HG03139 (cell line): ENCODE data around the gene ITIH4.

Experiments
- ATAC-seq: cut with Tn5 transposase; IDR thresholded peaks from one replicate; pipeline ENCODE4 v1.9.1; 2021; ENCODE audit not compliant: unreplicated experiment

ITIH4 gene

GRCh38 chr3:52834871-52835501, 4.5 kb upstream of the ITIH4 start, which contains the start of gene MUSTN1:
MUSTN1 (minus strand) TSS chr3:52835019; CDS start chr3:52834948, 71 bp downstream.
- ATAC-seq, result no peak

DNA sequence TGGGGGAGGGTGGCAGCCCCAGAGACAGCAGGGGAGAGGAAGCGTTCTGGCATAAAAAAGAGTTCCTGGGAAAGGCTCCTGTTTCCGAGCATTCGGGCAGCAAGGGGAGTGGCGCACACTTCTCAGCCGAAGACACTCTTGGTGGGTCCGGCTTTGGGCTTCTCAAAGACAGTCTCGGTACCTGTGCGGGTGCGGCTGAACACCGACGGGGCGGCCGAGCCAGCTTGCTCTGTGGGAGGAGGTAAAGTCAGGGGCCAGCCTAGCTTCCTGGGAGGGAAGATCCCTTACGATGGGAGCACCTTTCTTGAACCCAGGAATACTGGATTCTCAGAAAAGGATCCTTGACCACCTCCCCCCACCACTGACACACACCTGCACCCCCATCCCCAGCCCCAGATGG, 2.7 kb upstream of the ITIH4 start:
- no peak for ATAC-seq

DNA sequence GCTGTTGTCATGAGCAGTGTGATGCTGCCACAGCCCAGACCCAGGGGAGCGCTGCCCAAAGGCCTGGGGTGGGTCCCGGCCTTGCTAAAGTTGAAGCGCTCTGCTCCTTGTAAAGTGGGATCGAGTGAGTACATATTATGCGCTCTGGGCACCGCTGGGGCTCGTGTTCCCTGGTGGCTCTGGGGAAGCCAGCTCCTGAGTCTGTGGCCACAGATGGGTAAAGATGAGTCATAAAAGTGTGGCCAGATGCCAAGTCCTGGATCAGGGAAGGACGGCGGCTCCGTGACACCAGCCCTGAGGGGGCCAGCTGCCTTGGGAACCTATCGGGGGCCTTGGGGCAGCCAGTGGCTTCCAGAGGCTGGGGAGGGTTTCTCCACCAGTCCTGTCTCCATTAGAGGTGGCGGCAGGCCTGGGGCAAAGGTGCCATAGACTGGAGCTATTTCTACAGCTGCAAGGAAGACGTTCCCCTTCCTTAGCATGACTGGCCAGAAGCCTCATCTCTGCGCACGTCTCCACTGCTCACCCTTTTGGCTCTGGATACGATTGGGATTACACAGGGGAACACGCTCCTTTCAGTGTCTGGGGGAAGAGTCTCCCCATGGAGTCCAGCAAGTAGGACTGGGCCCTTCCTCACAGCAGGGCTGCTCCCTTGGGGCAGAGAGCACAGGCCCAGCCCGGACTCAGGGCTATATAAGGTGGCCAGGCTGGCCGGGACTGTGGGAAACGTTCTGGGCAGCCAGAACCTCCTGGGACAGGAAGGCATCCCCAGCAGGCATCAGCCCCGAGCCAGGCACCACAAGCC, 1.2 kb upstream of the ITIH4 start:
- no peak for ATAC-seq

DNA sequence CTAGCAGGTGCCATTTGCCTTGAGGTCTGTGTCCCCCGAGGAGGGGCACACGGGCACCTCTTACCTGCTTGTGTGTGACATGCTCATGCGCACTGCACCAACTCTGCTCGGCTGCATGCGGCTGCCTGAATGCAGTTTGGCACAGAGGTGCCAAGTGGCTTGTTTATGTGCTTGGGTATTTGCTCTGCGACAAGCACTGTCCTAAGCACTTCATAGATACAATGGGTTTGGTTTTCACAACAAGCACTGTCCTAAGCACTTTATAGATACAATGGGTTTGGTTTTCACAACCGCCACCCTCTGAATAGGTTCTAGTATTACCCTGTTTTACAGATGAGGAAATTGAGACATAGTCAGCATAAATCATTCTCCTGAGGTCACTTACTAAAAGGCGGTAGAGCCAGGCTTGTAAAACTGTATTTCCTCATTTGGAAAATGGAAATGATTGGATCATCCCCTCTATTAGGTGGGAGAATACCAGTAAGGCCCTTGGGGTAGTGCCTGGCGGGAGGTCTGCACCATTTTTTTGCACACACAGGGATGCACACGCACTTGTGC, 487 bp downstream of the ITIH4 start:
- ATAC-seq, result no peak

DNA sequence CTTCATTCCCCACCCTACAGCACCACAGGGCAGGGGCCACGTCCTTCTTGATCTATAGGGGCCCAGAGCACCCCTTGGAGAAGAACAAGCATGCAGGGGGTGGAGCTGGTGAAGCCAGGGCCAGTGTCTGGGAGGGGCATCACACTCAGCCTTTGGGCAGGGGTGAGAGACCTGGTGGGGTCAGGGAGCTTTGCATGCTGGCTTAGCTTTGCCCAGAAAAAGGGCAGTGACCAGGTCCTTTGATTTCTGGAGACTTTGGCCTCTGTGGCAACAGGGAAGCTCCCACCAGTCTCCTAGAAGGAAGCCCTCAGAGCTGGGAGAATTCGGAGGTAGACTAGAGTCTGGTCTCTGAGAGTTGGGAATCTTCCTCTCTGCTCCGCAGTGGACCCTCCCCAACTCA, 990 bp downstream of the ITIH4 start:
- ATAC-seq, result no peak

GRCh38 chr3:52827866-52828376, 2.6 kb downstream of the ITIH4 start:
- no peak for ATAC-seq

DNA sequence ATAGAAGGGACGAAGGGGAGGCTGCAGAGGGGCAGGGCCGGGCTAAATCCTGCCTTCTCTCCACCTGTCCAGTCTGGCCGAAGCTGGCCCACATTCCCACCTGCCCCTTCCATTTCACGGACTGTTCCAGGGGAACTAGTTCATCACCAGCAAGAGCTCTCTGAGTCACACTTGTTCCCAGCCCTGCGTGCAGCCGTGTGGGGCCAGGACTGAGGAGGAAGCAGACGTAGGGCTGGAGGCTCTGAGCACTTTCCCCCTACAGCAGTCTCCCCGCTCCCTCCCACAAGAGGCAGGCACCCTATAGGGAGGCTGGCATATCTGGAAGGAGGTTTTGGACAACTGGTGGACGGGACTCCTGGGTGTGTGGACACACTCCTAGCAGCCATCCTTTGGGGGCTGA, 3.0 kb downstream of the ITIH4 start:
- ATAC-seq, result no peak

GRCh38 chr3:52824037-52824436, 6.4 kb downstream of the ITIH4 start:
- no peak for ATAC-seq

DNA sequence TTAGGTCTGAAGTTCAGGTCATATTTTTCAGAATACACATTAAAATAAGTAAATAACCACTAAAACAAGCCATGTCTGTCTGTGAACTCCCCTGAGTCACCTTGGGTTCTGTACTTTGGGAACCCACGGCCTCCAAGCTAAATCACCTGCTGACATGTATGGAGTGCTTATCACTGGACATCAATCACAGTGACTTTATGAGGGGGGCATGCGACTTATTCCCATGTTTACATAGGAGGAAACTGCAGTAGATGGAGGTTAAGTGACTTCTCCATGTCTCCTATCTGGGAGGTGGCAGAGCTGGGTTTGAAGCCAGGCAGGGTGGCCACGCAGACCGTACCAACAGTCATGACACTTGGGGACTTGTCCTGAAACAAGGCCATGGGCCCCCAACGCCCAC, 8.1 kb downstream of the ITIH4 start:
- no peak for ATAC-seq

DNA sequence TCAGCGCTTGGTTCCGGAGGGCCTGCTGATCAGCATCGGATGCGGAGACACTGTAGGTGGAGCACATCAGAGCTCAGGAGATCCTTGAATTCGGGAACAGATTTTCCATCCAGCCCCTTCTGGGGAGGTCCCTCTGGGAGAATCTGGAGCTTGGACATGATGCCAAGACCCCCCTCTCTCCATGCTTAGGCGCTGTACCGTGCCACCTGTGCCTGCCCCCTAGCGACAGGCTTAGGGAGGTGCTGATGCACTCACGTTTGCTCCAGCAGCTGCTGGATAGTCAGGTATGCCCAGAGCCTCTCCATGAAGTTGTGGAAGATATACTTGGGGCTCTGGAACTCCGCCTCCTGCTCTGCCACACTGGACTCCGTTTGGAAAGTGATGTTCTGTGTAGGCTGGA, 9.7 kb downstream of the ITIH4 start:
- no peak for ATAC-seq

DNA sequence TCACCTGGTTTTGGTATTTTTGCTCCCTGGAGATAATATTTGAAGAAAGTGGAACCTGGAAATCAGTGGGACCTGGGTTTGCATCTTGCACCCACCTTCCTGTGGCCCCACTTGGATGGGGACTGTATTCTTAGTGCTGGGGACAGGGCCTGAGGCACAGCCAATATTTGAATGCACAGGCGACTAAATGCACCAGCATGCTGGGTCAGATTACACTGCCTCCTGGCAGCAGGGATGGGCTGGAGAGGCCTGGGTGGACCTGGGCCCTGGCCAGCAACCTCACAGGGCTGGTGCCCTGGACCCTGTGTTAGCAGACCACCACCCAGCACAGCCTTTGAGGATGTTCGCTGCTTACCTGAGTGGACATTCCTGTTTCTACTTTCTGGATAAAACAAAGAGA, 10.5 kb downstream of the ITIH4 start:
- ATAC-seq, result no peak

GRCh38 chr3:52817860-52818259, 12.6 kb downstream of the ITIH4 start:
- ATAC-seq, result no peak

DNA sequence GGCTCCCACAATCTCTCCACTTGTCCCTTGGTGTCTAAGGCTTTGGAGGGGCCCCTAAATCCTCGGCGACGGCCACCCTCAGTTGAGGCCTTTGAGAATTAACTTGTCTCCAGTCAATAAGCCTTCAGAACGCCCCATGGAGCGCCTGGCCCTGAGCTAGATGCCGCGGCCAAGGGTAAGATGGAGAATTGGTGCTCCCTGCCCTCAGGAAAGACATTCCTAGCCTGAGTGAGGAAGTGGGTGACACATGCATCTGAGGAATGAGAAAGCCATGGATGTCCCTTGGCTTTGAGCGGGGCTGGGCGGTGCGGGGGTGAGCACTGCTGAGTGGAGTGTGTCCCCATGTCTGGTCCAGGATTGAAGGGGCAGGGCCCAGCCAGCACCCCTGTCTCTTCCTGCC, 13.3 kb downstream of the ITIH4 start:
- no peak for ATAC-seq

DNA sequence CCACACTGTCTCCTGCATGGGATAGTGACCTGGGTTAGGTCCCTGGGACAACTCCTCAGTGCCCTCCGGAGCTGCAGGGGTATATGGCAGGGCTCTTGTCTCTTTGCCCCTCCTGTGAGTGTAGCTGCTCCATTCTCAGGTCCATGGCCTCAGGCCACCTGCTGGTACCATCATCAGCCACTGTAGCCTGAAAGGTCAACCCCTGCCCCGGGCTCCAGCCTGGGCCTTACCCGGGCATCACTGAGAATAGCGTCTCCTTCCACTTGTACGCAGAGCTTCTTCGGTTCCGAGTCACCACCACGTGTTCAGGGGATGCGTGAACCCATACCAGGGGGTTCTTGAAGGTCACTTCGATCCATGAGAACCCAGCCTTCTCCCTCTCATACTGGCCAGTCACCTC, 13.8 kb downstream of the ITIH4 start:
- ATAC-seq, result no peak

GRCh38 chr3:52816199-52816598, 14.3 kb downstream of the ITIH4 start:
- ATAC-seq, result no peak

DNA sequence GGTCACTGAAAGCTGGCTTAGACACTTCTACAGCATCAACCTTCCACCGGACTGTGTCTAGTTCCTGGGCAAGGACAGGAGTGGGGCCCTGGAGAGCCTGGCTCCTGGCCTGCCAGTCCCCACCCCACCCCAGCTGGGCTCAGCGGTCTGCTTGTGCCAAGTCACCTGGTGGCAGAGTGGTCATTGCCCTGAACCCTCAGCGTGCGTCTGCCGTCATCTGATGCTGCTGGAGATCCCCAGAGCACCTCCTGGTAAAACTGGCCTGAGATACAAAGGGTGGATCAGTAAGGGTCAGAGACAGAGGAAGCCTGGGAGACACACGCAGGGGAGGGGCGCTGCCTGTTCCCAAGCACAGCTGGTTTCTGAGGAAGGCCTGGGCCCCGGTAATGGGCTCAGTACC, 16.7 kb downstream of the ITIH4 start:
- ATAC-seq, result no peak

DNA sequence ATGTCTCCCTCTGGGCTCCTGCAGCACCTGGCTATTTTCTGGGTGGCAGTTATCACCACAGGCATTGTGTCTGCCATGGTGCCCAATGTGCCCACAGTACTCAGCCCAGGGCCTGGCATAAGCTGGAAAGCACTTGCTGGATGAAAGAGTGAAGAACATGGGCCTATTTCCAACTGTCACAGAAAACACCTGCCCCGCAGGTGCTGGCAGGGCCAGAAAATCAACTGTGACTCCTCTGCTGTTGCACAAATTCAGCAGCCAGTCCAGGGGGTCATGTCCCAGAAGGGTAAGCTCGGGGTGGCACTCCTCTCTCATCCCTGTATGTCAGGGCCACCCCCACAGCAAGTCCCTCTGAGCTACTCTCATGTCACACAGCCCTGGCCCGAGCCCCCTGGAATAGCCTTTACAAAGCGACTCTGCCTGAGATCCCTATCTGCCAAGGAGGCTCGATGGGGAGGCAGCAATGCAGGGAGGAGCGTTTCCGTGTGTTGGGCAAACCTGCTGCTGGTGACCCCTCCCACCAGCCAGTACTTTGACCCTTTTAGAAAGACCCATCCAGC, 18.9 kb downstream of the ITIH4 start:
- ATAC-seq, result no peak

GRCh38 chr3:52810923-52811322, 19.5 kb downstream of the ITIH4 start:
- no peak for ATAC-seq

- no peak for ATAC-seq
Measured at GRCh38 chr3:52809662-52810377, 20.7 kb downstream of the ITIH4 start.

- ATAC-seq, result no peak
Measured at GRCh38 chr3:52809149-52809548, 21.3 kb downstream of the ITIH4 start.
